ENCODE data around the gene SHISA9. TPM values are rescaled to one million over a fixed set of nuclear protein-coding genes. Genes with fewer than 3 reads are reported as not detected.

Gene SHISA9
- total and polyA plus RNA-seq, 12 donors = 0.04 to 0.96 (median 0.13) TPM; not detected in 3

GRCh38 chr16:13178318-13178717 lies 276.9 kb downstream of the SHISA9 start:
- no peak for DNase-seq
- ATAC-seq = no peak
- Histone ChIP-seq H3K36me3 (no peaks in the 10 kb centered on the region), H3K4me3 (no peak overlapping the region), H3K9me3 (peaks cover 0 to 7% (median 0%) of the 10 kb centered on the region in 11 donors), H3K4me1 (no peaks in the 10 kb centered on the region), H3K27me3 (peaks cover 0 to 25% (median 0%) of the 10 kb centered on the region in 7 donors), H3K27ac (no peak overlapping the region)
- 43 to 49% methylated on average over 8 of the region's 8 CpGs for WGBS, 2 donors
- intact Hi-C loops (cut with DNase I) = no loop called here
- TF ChIP-seq CTCF (IDR thresholded peaks at IDR 0.05) = no peak

GRCh38 chr16:13181432-13181831 lies 280.0 kb downstream of the SHISA9 start:
- ATAC-seq (no peak), DNase-seq (no peak)
- no peak overlapping the region for H3K4me3 ChIP-seq
- intact Hi-C loops (cut with DNase I) = no loop called here
- H3K9me3 ChIP-seq = peaks cover 0 to 15% (median 0%) of the 10 kb centered on the region in 11 donors
- WGBS, 2 donors = 58 to 63% methylated on average over 3 of the region's 3 CpGs
- H3K4me1 ChIP-seq = no peaks in the 10 kb centered on the region
- no peaks in the 10 kb centered on the region for H3K36me3 ChIP-seq
- H3K27ac ChIP-seq = no peak overlapping the region
- TF ChIP-seq CTCF (IDR thresholded peaks at IDR 0.05) = no peak
- peaks cover 0 to 25% (median 3%) of the 10 kb centered on the region in 7 donors for H3K27me3 ChIP-seq

GRCh38 chr16:13186813-13187212 lies 285.4 kb downstream of the SHISA9 start:
- H3K27ac ChIP-seq = no peak overlapping the region
- DNase-seq (no peak), ATAC-seq (no peak)
- intact Hi-C loops (cut with DNase I) = no loop called here
- peaks cover 0 to 15% (median 0%) of the 10 kb centered on the region in 11 donors for H3K9me3 ChIP-seq
- H3K27me3 ChIP-seq = peaks cover 0 to 15% (median 0%) of the 10 kb centered on the region in 7 donors
- no peaks in the 10 kb centered on the region for H3K36me3 ChIP-seq
- H3K4me1 ChIP-seq = no peaks in the 10 kb centered on the region
- WGBS, 2 donors = 30 to 42% methylated on average over 5 of the region's 5 CpGs
- H3K4me3 ChIP-seq = no peak overlapping the region
- TF ChIP-seq CTCF (IDR thresholded peaks at IDR 0.05) = no peak

- peaks cover 0 to 18% (median 0%) of the 10 kb centered on the region in 7 donors for H3K27me3 ChIP-seq
- 79 to 80% methylated on average over 7 of the region's 7 CpGs for WGBS, 2 donors
Measured at GRCh38 chr16:13189250-13189649, 287.9 kb downstream of the SHISA9 start.

More at GRCh38 chr16:13189250-13189649, 287.9 kb downstream of the SHISA9 start:
- no peak for TF ChIP-seq CTCF (IDR thresholded peaks at IDR 0.05)
- no peak overlapping the region for H3K4me3 ChIP-seq
- H3K36me3 ChIP-seq = no peaks in the 10 kb centered on the region
- intact Hi-C loops (cut with DNase I) = no loop called here
- ATAC-seq (no peak), DNase-seq (no peak)
- H3K27ac ChIP-seq = no peak overlapping the region
- H3K9me3 ChIP-seq = peaks cover 0 to 3% (median 0%) of the 10 kb centered on the region in 11 donors
- no peaks in the 10 kb centered on the region for H3K4me1 ChIP-seq

All from heart right ventricle (tissue), 16 donors.